ENCODE results near the gene MYBBP1A. TPM values are rescaled to one million over a fixed set of nuclear protein-coding genes. Genes with fewer than 3 reads are reported as not detected.

MYBBP1A gene
- total and polyA plus RNA-seq, 9 of the 15 experiments (the other 6 are each of a cell fraction or from before 2014, with no cell fraction given), result 2.0 to 114 (median 47.2) TPM

GRCh38 chr17:4584101-4584916 lies 29.1 kb upstream of the MYBBP1A start, which contains the start of gene SMTNL2:
TSS of gene SMTNL2 (plus strand) at chr17:4584529. CDS start at chr17:4584606, 77 bp downstream.
- 18% methylated on average over 10 of the region's 100 CpGs for WGBS (ENCODE audit: insufficient coverage, low coverage, missing lambda C conversion rate)
- no peak within 1 kb of the TSS for H2AFZ ChIP-seq (ENCODE audit: low read depth, low read length)
- ATAC-seq, result no peak

More at GRCh38 chr17:4584101-4584916, 29.1 kb upstream of the MYBBP1A start, which contains the start of gene SMTNL2:
- Histone ChIP-seq H3K79me2 (ENCODE audit: control insufficient read depth, insufficient read depth, low read length) (no peaks in the 10 kb centered on the region), H3K27ac (ENCODE audit: extremely low read depth, low read depth, low read length) (no peak within 1 kb of the TSS), H3K9me3 (replicated peaks; ENCODE audit: control insufficient read depth, insufficient read depth, low read depth, low read length) (no peaks in the 10 kb centered on the region), H4K20me1 (replicated peaks; ENCODE audit: control insufficient read depth, insufficient read depth, low read length) (peaks cover 3% of the 10 kb centered on the region; the same call in 1 of the 2 replicates), H3K36me3 (ENCODE audit: control insufficient read depth, insufficient read depth, low read length) (no peaks in the 10 kb centered on the region), H3K27me3 (ENCODE audit: control insufficient read depth in 2 of 2, insufficient read depth in 2 of 2, low read length in 2 of 2) (peaks cover 6 to 82% of the 10 kb centered on the region in 2 experiments; a peak in 4 of 5 replicates), H3K9ac (ENCODE audit: insufficient read depth in 1 of 2, low read depth in 2 of 2, low read length in 2 of 2) (no peak within 1 kb of the TSS), H3K4me1 (replicated peaks in 1 of 2; ENCODE audit: control insufficient read depth in 2 of 2, insufficient read depth in 2 of 2, low read length in 2 of 2) (peaks cover 6 to 25% of the 10 kb centered on the region in 2 experiments; a peak in 4 of 5 replicates), H3K4me2 (ENCODE audit: insufficient read depth, low read length) (no peak within 1 kb of the TSS), H3K9me1 (ENCODE audit: control insufficient read depth, insufficient read depth, low read length) (no peaks in the 10 kb centered on the region), H3K4me3 (no peak within 1 kb of the TSS)
- in situ Hi-C loops (cut with MboI) (no loop called here), intact Hi-C loops (cut with micrococcal nuclease) (no loop called here)
- TF ChIP-seq RBM15 (IDR thresholded peaks at IDR 0.05; ENCODE audit: insufficient read depth, low read length) (no peak), ZBTB33 (CRISPR knock-in tag; IDR thresholded peaks at IDR 0.05) (peak; percentile 56; the same call in 1 of the 2 replicates), E2F6 (IDR thresholded peaks at IDR 0.05; ENCODE audit: borderline replicate concordance in 1 of 2, extremely low read depth in 1 of 2, insufficient read depth in 1 of 2, insufficient read length in 1 of 2, low read depth in 1 of 2, low read length in 1 of 2, poor library complexity in 1 of 2, severe bottlenecking in 1 of 2) (peak in 1 of 2 experiments; percentile 12)
- DNase-seq (ENCODE audit: extremely low read depth in 1 of 4, low spot score in 3 of 4), result peak in 2 of 4 experiments; percentile 54 to 56
- no peak for FAIRE-seq
- POLR2A ChIA-PET, result interaction anchor here (0.6 kb wide), 1 partner anchor 18 kb away, joined by 4 read pairs; no protein-coding TSS in a partner anchor
- no TSS peak for BruUV-seq (replicated peaks)
- CTCF ChIA-PET (ENCODE audit: low intra/inter-chr PET ratio), result no interaction called here

All from K562 (cell line).